ENCODE results near the gene SEPTIN10.
"Not testable (repeated sequence)": the region's sequence is repeated elsewhere in the genome, so short reads cannot be mapped to it uniquely, and the experiment has no call there.

Gene SEPTIN10

GRCh38 chr2:109542384-109542783 lies 71.4 kb downstream of the SEPTIN10 start:
- no peak for DNase-seq

GRCh38 chr2:109538546-109538945 lies 75.2 kb downstream of the SEPTIN10 start:
- DNase-seq, result no peak

GRCh38 chr2:109537565-109538222 lies 76.1 kb downstream of the SEPTIN10 start:
- DNase-seq, result no peak

GRCh38 chr2:109536556-109536955 lies 77.2 kb downstream of the SEPTIN10 start:
- not testable (repeated sequence) for DNase-seq

- DNase-seq, result no peak
Measured at GRCh38 chr2:109535217-109535946, 78.4 kb downstream of the SEPTIN10 start.

- no peak for DNase-seq
Measured at GRCh38 chr2:109533823-109534222, 79.9 kb downstream of the SEPTIN10 start.

- no peak for DNase-seq
Measured at GRCh38 chr2:109532728-109533076, 81.1 kb downstream of the SEPTIN10 start.

GRCh38 chr2:109531896-109532727 lies 81.7 kb downstream of the SEPTIN10 start:
- no peak for DNase-seq

GRCh38 chr2:109531221-109531620 lies 82.5 kb downstream of the SEPTIN10 start:
- no peak for DNase-seq

GRCh38 chr2:109530712-109531111 lies 83.1 kb downstream of the SEPTIN10 start:
- DNase-seq, result no peak

GRCh38 chr2:109529532-109530449 lies 84.0 kb downstream of the SEPTIN10 start:
- DNase-seq, result no peak

GRCh38 chr2:109528811-109529501 lies 84.8 kb downstream of the SEPTIN10 start:
- DNase-seq, result no peak

GRCh38 chr2:109527846-109528705 lies 85.7 kb downstream of the SEPTIN10 start:
- no peak for DNase-seq

GRCh38 chr2:109527079-109527478 lies 86.7 kb downstream of the SEPTIN10 start:
- DNase-seq, result no peak

GRCh38 chr2:109526442-109526970 lies 87.3 kb downstream of the SEPTIN10 start:
- no peak for DNase-seq

- no peak for DNase-seq
Measured at GRCh38 chr2:109525836-109526235, 87.9 kb downstream of the SEPTIN10 start.

- DNase-seq, result no peak
Measured at GRCh38 chr2:109523536-109524361, 90.0 kb downstream of the SEPTIN10 start.

GRCh38 chr2:109523121-109523520 lies 90.6 kb downstream of the SEPTIN10 start:
- DNase-seq, result no peak

GRCh38 chr2:109522063-109522374 lies 91.7 kb downstream of the SEPTIN10 start:
- DNase-seq, result no peak
